ENCODE data around the gene TSC1. TPM values are rescaled to one million over a fixed set of nuclear protein-coding genes. Genes with fewer than 3 reads are reported as not detected.

Gene TSC1
- total RNA-seq, 1 experiment from 2014 or later: 40.9 TPM

GRCh38 chr9:132898051-132898450, 46.4 kb downstream of the TSC1 start:
- BruUV-seq (replicated peaks): no TSS peak
- peaks cover 38% of the 10 kb centered on the region for H3K36me3 ChIP-seq (ENCODE audit: insufficient read depth, low read length, poor library complexity, severe bottlenecking)
- intact Hi-C loops (cut with micrococcal nuclease; ENCODE audit: unreplicated experiment): no loop called here
- DNase-seq (ENCODE audit: low spot score): no peak
- H3K4me1 ChIP-seq (ENCODE audit: insufficient read depth, low read length, poor library complexity, severe bottlenecking): no peaks in the 10 kb centered on the region
- TF ChIP-seq CTCF (conservative IDR thresholded peaks at IDR 0.05; ENCODE audit: low read depth, low read length) (no peak), EZH2 (IDR thresholded peaks at IDR 0.05; ENCODE audit: borderline replicate concordance, low read depth, low read length, poor library complexity, severe bottlenecking) (no peak)
- H3K27me3 ChIP-seq (replicated peaks; ENCODE audit: insufficient read depth, low read depth, low read length, poor library complexity): no peaks in the 10 kb centered on the region
- CTCF ChIA-PET: no interaction called here
- H3K4me3 ChIP-seq (ENCODE audit: low read depth, low read length, poor library complexity, severe bottlenecking): no peak overlapping the region
- no peaks in the 10 kb centered on the region for H3K9me3 ChIP-seq (ENCODE audit: low read depth, low read length, poor library complexity, severe bottlenecking)
- POLR2A ChIA-PET (ENCODE audit: low non-redundant PET): no interaction called here
- no peak overlapping the region for H3K27ac ChIP-seq (ENCODE audit: low read depth, low read length, poor library complexity, severe bottlenecking)

- peaks cover 38% of the 10 kb centered on the region for H3K36me3 ChIP-seq (ENCODE audit: insufficient read depth, low read length, poor library complexity, severe bottlenecking)
- DNase-seq (ENCODE audit: low spot score): no peak
- intact Hi-C loops (cut with micrococcal nuclease; ENCODE audit: unreplicated experiment): no loop called here
- H3K4me3 ChIP-seq (ENCODE audit: low read depth, low read length, poor library complexity, severe bottlenecking): no peak overlapping the region
- no peaks in the 10 kb centered on the region for H3K4me1 ChIP-seq (ENCODE audit: insufficient read depth, low read length, poor library complexity, severe bottlenecking)
- H3K27me3 ChIP-seq (replicated peaks; ENCODE audit: insufficient read depth, low read depth, low read length, poor library complexity): no peaks in the 10 kb centered on the region
- no TSS peak for BruUV-seq (replicated peaks)
- ChIA-PET CTCF (no interaction called here), POLR2A (ENCODE audit: low non-redundant PET) (no interaction called here)
- no peak for TF ChIP-seq EZH2 (IDR thresholded peaks at IDR 0.05; ENCODE audit: borderline replicate concordance, low read depth, low read length, poor library complexity, severe bottlenecking)
- no peak for TF ChIP-seq CTCF (conservative IDR thresholded peaks at IDR 0.05; ENCODE audit: low read depth, low read length)
- no peaks in the 10 kb centered on the region for H3K9me3 ChIP-seq (ENCODE audit: low read depth, low read length, poor library complexity, severe bottlenecking)
- H3K27ac ChIP-seq (ENCODE audit: low read depth, low read length, poor library complexity, severe bottlenecking): no peak overlapping the region
Observed at GRCh38 chr9:132896906-132897305, 47.5 kb downstream of the TSC1 start.

- BruUV-seq (replicated peaks): TSS peak; percentile 15
- Histone ChIP-seq H3K27ac (ENCODE audit: low read depth, low read length, poor library complexity, severe bottlenecking) (no peak overlapping the region), H3K27me3 (replicated peaks; ENCODE audit: insufficient read depth, low read depth, low read length, poor library complexity) (no peaks in the 10 kb centered on the region), H3K36me3 (ENCODE audit: insufficient read depth, low read length, poor library complexity, severe bottlenecking) (peaks cover 34% of the 10 kb centered on the region), H3K4me3 (ENCODE audit: low read depth, low read length, poor library complexity, severe bottlenecking) (no peak overlapping the region), H3K9me3 (ENCODE audit: low read depth, low read length, poor library complexity, severe bottlenecking) (no peaks in the 10 kb centered on the region), H3K4me1 (ENCODE audit: insufficient read depth, low read length, poor library complexity, severe bottlenecking) (no peaks in the 10 kb centered on the region)
- no peak for DNase-seq (ENCODE audit: low spot score)
- TF ChIP-seq CTCF (conservative IDR thresholded peaks at IDR 0.05; ENCODE audit: low read depth, low read length) (no peak), EZH2 (IDR thresholded peaks at IDR 0.05; ENCODE audit: borderline replicate concordance, low read depth, low read length, poor library complexity, severe bottlenecking) (no peak)
- POLR2A ChIA-PET (ENCODE audit: low non-redundant PET): no interaction called here
- CTCF ChIA-PET: no interaction called here
- intact Hi-C loops (cut with micrococcal nuclease; ENCODE audit: unreplicated experiment): no loop called here
Observed at GRCh38 chr9:132896264-132896663, 48.2 kb downstream of the TSC1 start.

Measured in A673 (cell line).